Astrocyte (in vitro differentiated cells and primary cell): ENCODE measurements around the gene AQP1.

ENCODE experiments used
- CTCF ChIP-seq: IDR thresholded peaks from 2 replicates; pipeline ENCODE4 v1.5.1; 2011; ENCODE audit warnings: low read depth, mild to moderate bottlenecking, inconsistent platforms, low read length, moderate library complexity; ENCODE audit not compliant: insufficient read depth
- EZH2 ChIP-seq: IDR thresholded peaks from 2 replicates; pipeline ENCODE4 v1.6.1; 2012; ENCODE audit warnings: mild to moderate bottlenecking, low read length, inconsistent platforms; ENCODE audit not compliant: insufficient read depth

- TF ChIP-seq CTCF (no peak), EZH2 (no peak)
Measured at GRCh38 chr7:30873656-30874055, 38.0 kb upstream of the AQP1 start.
